Gastroesophageal sphincter (tissue), 4 donors: ENCODE data around the gene RAI1. TPM values are rescaled to one million over a fixed set of nuclear protein-coding genes. Genes with fewer than 3 reads are reported as not detected.

Experiments used
- ATAC-seq: fragments of 150-250 bp; one replicate; pipeline ENCODE4 v1.9.1; 2016; ENCODE audit warnings: mild to moderate bottlenecking, moderate library complexity
- H3K27ac ChIP-seq, 4 donors: fragments of 200-600 bp; sonication (generic) in 3 of 4; 1 replicate in 3 of 4; 2 replicates in 1 of 4; pipeline ENCODE4 v1.5.1; 2016 to 2019
- H3K27me3 ChIP-seq: fragments of 200-600 bp; sonication (generic); one replicate; pipeline ENCODE4 v1.5.1; 2019
- H3K36me3 ChIP-seq, 2 donors: fragments of 200-600 bp; sonication (generic); one replicate each; pipeline ENCODE4 v1.5.1; 2019; ENCODE audit warnings: control low read depth in 1 of 2
- H3K4me1 ChIP-seq, 3 donors: fragments of 200-600 bp; sonication (generic); 1 replicate in 2 of 3; 2 replicates in 1 of 3; pipeline ENCODE4 v1.5.1; 2016 to 2019; ENCODE audit warnings: control low read depth in 2 of 3
- H3K4me3 ChIP-seq, 2 donors: fragments of 200-600 bp; sonication (generic); one replicate each; pipeline ENCODE4 v1.5.1; 2019; ENCODE audit warnings: mild to moderate bottlenecking in 1 of 2, moderate library complexity in 1 of 2
- H3K9me3 ChIP-seq, 3 donors: fragments of 200-600 bp; sonication (generic); one replicate each; pipeline ENCODE4 v1.5.1; 2017 to 2019; ENCODE audit warnings: control low read depth in 2 of 3
- EP300 ChIP-seq: sonication (generic); formaldehyde crosslinking; IDR thresholded peaks from one replicate; pipeline ENCODE4 v1.6.1; 2017; ENCODE audit warnings: antibody characterized with exemption, mild to moderate bottlenecking
- POLR2A ChIP-seq, 2 donors: fragments of 450-650 bp; IDR thresholded peaks; one replicate each; pipeline ENCODE4 v1.6.1; 2017; ENCODE audit warnings: antibody characterized with exemption in 2 of 2, mild to moderate bottlenecking in 2 of 2, moderate library complexity in 1 of 2
- POLR2AphosphoS5 ChIP-seq: sonication (generic); formaldehyde crosslinking; IDR thresholded peaks from one replicate; pipeline ENCODE4 v1.6.1; 2017; ENCODE audit warnings: antibody characterized with exemption
- WGBS, 2 donors: methylation state at CpG; one replicate each; pipeline ENCODE4 v1.1.5; 2018; ENCODE audit warnings: low coverage in 1 of 2; 5-methylcytosine and 5-hydroxymethylcytosine counted together
- total RNA-seq, 4 donors: library from RNA; depleted of rRNA; stranded (reverse); fragments of >200 nt; gene quantifications; one replicate each; pipeline ENCODE4 v1.1.0, GENCODE V29; 2016
- TF ChIP-seq, protein P1 (sequence below), 4 experiments: fragments of 200-600 bp in 2 of 4; fragments of 450-650 bp in 2 of 4; sonication (generic) in 1 of 4; IDR thresholded peaks; one replicate each; pipeline ENCODE4 v1.5.1; 2017 to 2019; ENCODE audit warnings: antibody characterized with exemption in 4 of 4, mild to moderate bottlenecking in 2 of 4, moderate library complexity in 2 of 4

The RAI1 gene
- total RNA-seq, 4 donors from 2014 or later = 15.9 to 39.7 (median 28.3) TPM

DNA sequence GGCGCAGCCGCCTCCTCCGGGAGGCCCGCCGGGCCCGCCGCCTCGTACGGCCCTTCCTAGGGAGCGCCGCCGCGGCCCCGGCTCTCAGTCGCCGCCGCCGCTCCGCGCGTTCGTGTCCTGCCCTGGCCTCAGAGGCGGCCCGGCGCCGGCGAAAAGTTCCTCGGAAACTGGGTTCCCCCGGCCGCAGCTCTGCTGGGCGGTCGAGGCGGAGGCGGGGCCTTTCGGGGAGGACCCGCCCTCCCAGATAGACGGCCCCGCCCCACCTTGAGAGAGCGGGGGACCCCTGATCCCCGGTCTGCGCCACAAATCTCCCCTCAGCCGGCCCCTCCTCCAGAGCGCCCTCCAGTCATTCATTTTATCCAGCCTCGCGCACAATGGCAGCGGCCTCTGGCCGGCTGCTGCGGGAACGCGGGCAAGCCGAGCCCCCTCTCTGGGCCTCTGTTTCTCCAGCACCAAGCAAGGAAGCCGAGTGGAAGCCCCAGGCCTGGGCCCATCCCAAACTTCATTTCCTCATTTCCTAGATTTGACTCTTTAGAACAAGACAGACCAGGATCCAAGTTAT, 155.6 kb downstream of the RAI1 start, which contains the start of gene SREBF1:
Gene SREBF1 (minus strand): TSS at position 169 of the 562 bp plus-strand sequence. CDS start 169 bp downstream, outside the sequence.
- H3K4me1 ChIP-seq = peaks cover 8 to 88% (median 51%) of the 10 kb centered on the region in 3 donors
- H3K27ac ChIP-seq = peak within 1 kb of the TSS; percentile 93 to 100 (median 99)
- H3K36me3 ChIP-seq = no peaks in the 10 kb centered on the region
- TF ChIP-seq, protein P1, sequence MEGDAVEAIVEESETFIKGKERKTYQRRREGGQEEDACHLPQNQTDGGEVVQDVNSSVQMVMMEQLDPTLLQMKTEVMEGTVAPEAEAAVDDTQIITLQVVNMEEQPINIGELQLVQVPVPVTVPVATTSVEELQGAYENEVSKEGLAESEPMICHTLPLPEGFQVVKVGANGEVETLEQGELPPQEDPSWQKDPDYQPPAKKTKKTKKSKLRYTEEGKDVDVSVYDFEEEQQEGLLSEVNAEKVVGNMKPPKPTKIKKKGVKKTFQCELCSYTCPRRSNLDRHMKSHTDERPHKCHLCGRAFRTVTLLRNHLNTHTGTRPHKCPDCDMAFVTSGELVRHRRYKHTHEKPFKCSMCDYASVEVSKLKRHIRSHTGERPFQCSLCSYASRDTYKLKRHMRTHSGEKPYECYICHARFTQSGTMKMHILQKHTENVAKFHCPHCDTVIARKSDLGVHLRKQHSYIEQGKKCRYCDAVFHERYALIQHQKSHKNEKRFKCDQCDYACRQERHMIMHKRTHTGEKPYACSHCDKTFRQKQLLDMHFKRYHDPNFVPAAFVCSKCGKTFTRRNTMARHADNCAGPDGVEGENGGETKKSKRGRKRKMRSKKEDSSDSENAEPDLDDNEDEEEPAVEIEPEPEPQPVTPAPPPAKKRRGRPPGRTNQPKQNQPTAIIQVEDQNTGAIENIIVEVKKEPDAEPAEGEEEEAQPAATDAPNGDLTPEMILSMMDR (IDR thresholded peaks at IDR 0.05) = no peak
- TF ChIP-seq POLR2AphosphoS5 = no peak
- no peak for TF ChIP-seq EP300
- no peak for TF ChIP-seq POLR2A (IDR thresholded peaks at IDR 0.05)
- 6% methylated on average over 9 of the region's 52 CpGs; no CpG with 5 or more reads in 1 of the 2 donors for WGBS, 2 donors
- peak within 1 kb of the TSS; percentile 79 to 97 for H3K4me3 ChIP-seq
- ATAC-seq = peak; percentile 12
- no peaks in the 10 kb centered on the region for H3K27me3 ChIP-seq
- no peaks in the 10 kb centered on the region for H3K9me3 ChIP-seq

DNA sequence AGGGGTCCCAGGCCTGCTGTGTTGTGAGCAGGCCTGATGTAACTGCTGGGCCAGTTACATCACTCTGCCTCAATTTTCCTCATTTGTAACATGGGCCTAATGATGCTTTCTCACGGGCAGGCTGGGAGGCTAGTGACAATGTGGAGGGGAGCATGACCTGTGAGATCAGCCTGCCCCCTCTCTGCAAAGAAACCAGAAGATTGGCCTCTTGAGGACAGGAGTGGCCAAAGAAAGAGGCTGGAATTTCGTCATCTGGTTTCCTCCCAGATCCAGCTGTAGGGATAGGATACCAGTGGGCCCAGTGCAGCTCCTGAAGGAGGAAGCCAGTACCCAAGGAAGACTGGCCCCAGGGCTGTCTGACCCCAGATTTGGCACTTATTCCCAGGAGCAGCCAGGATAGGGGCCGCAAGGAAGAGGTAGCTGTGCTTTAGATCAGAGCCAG, 156.1 kb downstream of the RAI1 start:
- peak; percentile 26 for ATAC-seq
- Histone ChIP-seq H3K36me3 (no peaks in the 10 kb centered on the region), H3K4me1 (peaks cover 8 to 87% (median 50%) of the 10 kb centered on the region in 3 donors), H3K9me3 (no peaks in the 10 kb centered on the region), H3K27me3 (no peaks in the 10 kb centered on the region), H3K4me3 (peak overlapping the region; percentile 79 to 97), H3K27ac (peak overlapping the region; percentile 93 to 100 (median 99))
- 13% methylated on average over 1 of the region's 3 CpGs; no CpG with 5 or more reads in 1 of the 2 donors for WGBS, 2 donors
- peak in 1 of 2 donors; percentile 4 for TF ChIP-seq POLR2A (IDR thresholded peaks at IDR 0.05)
- peak; percentile 50 for TF ChIP-seq POLR2AphosphoS5
- TF ChIP-seq, protein P1 (IDR thresholded peaks at IDR 0.05) = peak in 1 of 4 experiments; percentile 15
- TF ChIP-seq EP300 = no peak

DNA sequence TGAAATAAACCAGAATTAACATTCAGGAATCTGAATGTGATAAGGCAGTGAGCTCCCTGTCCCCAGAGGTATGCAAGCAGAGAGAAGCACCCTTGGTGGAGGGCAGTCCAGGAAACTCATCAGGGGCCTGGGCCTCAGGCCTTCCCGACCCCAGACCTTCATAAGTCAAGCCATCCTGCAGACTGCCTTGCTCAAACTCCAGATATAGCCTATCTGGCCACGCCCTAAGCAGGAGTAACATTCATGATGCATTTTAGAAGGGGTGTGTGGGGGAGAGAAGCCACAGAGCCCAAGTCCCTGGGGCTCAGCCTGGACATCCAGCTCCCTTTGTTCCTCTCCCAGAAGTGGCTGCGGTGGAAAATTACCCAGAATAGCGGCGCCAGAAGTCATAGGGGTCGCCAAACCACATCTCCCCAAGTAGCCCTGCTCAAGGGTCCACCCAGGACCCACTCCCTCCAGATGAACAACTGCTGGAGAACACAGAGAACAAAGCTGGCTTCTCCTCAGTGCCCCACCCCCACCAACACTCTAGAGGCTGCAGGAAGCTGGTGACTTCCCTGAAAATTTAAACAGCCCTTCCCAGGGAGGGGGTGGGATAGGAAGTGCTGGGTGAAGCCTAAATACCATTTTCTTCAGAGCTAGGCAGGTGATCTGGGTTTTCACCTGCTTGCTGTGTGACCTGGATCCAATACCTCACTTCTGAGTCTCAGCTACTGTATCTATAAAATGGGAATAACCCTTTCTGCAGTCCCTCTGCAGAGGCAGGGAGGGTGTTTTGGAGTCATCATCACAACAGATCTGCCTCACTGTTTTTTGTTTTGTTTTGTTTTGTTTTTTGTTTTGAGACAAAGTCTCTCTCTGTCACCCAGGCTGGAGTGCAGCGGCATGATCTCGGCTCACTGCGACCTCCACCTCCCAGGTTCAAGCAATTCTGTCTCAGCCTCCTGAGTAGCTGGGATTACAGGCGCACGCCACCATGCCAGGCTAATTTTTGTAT, 157.0 kb downstream of the RAI1 start:
- no peaks in the 10 kb centered on the region for H3K27me3 ChIP-seq
- H3K9me3 ChIP-seq = no peaks in the 10 kb centered on the region
- H3K4me1 ChIP-seq = peaks cover 8 to 81% (median 50%) of the 10 kb centered on the region in 3 donors
- peak overlapping the region; percentile 93 to 100 (median 99) for H3K27ac ChIP-seq
- ATAC-seq = no peak
- no peak overlapping the region for H3K4me3 ChIP-seq
- TF ChIP-seq, protein P1 (IDR thresholded peaks at IDR 0.05) = no peak
- no peak for TF ChIP-seq POLR2A (IDR thresholded peaks at IDR 0.05)
- TF ChIP-seq EP300 = no peak
- no peak for TF ChIP-seq POLR2AphosphoS5
- 58 to 89% methylated on average over 4 to 6 of the region's 11 CpGs for WGBS, 2 donors
- H3K36me3 ChIP-seq = no peaks in the 10 kb centered on the region

DNA sequence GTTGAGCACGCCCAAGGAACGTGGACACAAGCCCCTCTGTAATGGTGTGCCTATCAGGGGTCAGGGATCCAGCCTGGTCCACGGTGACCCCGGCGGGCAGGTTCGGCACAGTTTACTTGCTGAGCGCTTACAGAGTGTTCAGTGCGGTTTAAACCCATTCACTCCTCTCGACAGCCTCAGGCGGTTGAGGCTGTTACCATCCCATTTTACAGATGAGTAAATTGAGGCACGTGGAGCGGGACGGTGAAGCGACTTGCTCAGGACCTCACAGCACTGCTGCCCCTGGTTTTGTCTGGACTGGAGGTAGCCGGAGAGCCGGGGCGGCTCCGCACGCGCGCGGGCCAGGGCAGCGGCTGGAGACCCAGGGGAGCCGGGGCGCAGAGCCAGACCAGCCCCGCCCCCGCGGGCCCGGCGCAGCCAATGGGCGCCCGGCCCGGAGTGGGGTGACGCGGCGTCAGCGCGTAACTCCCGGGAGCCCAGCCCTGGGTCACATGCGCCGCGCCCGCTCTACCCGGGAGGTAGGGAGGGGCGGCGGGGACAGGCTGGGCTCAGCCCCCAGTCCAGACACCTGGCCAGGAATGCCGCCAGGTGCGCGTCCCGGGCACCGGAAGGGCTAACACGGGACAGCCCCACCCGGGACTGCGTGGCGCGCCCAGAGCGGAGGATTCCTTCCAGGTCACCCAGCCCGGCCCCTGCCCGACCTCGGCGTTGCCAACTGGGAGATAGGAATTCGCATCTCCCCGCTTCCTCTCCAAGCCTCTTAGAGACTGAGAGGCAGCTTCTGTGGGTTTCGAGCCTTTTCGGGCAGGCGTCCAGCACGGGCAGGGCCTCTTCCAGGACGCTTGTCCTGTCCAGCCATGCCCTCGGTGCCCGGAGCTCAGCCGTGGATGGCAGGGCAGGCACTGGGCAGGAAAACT, 158.8 kb downstream of the RAI1 start:
- no peaks in the 10 kb centered on the region for H3K27me3 ChIP-seq
- H3K27ac ChIP-seq = peak overlapping the region; percentile 83 to 100 (median 99)
- peaks cover 8 to 66% (median 48%) of the 10 kb centered on the region in 3 donors for H3K4me1 ChIP-seq
- WGBS, 2 donors = 14% methylated on average over 5 of the region's 71 CpGs; no CpG with 5 or more reads in 1 of the 2 donors
- TF ChIP-seq EP300 (no peak), POLR2A (IDR thresholded peaks at IDR 0.05) (peak; percentile 88 to 93), POLR2AphosphoS5 (peak; percentile 92)
- TF ChIP-seq, protein P1 (IDR thresholded peaks at IDR 0.05) = no peak
- H3K4me3 ChIP-seq = peak overlapping the region; percentile 29 to 66
- ATAC-seq = peak; percentile 80
- H3K9me3 ChIP-seq = no peaks in the 10 kb centered on the region
- H3K36me3 ChIP-seq = peaks cover 0 to under 1% of the 10 kb centered on the region in 2 donors
